ENCODE data around the gene PIP4P1.
A peak's percentile ranks its signal among the peaks of the same experiment; 100 is the strongest.
"Not testable (repeated sequence)": the region's sequence is repeated elsewhere in the genome, so short reads cannot be mapped to it uniquely, and the experiment has no call there.

The PIP4P1 gene

DNA sequence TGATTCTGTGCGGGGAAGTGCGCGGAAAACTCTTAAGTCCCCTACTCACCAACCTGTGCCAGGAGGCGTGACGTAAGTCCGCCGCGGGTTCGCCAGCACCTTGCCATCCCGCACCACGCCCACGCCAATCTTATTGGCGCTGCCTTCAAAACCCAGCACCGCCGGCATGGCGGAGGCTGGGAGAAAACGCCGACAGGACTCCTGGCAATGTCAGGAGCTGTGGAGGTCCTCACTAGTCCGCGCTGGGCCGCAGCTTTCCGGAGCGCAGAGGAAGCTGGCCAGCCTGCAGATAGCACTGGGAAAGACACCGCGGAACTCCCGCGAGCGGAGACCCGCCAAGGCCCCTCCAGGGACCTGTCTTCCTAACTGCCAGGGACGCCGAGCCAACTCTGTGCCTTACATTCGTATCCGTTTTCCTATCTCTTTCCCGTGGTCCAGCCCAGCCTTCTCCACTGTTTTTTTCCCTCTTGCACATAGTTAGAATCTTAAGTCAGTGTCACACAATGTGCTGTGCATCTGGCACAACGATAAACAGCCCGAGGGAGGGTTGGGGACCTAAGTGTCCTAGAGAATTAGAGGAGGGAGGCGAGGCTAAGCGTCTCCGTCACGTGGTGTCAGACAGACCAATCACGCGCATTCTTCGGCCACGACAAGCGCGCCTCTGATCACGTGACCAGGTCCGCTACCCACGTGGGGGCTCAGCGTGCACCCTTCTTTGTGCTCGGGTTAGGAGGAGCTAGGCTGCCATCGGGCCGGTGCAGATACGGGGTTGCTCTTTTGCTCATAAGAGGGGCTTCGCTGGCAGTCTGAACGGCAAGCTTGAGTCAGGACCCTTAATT, 6.5 kb downstream of the PIP4P1 start, which contains the start of the genes APEX1 and OSGEP:
Gene APEX1, plus strand, starts transcription at position 711 of the 839 bp plus-strand sequence. CDS start 420 bp downstream, outside the sequence.
Gene OSGEP, minus strand, starts transcription at position 297 of the 839 bp plus-strand sequence. Its CDS starts 129 bp downstream, at position 168.
- Histone ChIP-seq H3K27me3 (no peaks in the 10 kb centered on the region), H3K36me3 (peaks cover 46% of the 10 kb centered on the region), H3K27ac (peak within 1 kb of the TSS; percentile 88), H3K9me3 (no peaks in the 10 kb centered on the region), H3K4me1 (ENCODE audit: control insufficient read depth in 1 of 2, insufficient read depth in 1 of 2, low read depth in 1 of 2, low read length in 1 of 2) (peaks cover 54 to 58% of the 10 kb centered on the region in 2 experiments), H3K4me3 (ENCODE audit: low read depth in 1 of 2, low read length in 1 of 2) (peak within 1 kb of the TSS; percentile 87 to 93)
- TF ChIP-seq, protein P1, sequence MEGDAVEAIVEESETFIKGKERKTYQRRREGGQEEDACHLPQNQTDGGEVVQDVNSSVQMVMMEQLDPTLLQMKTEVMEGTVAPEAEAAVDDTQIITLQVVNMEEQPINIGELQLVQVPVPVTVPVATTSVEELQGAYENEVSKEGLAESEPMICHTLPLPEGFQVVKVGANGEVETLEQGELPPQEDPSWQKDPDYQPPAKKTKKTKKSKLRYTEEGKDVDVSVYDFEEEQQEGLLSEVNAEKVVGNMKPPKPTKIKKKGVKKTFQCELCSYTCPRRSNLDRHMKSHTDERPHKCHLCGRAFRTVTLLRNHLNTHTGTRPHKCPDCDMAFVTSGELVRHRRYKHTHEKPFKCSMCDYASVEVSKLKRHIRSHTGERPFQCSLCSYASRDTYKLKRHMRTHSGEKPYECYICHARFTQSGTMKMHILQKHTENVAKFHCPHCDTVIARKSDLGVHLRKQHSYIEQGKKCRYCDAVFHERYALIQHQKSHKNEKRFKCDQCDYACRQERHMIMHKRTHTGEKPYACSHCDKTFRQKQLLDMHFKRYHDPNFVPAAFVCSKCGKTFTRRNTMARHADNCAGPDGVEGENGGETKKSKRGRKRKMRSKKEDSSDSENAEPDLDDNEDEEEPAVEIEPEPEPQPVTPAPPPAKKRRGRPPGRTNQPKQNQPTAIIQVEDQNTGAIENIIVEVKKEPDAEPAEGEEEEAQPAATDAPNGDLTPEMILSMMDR (IDR thresholded peaks at IDR 0.05) = peak; percentile 33

DNA sequence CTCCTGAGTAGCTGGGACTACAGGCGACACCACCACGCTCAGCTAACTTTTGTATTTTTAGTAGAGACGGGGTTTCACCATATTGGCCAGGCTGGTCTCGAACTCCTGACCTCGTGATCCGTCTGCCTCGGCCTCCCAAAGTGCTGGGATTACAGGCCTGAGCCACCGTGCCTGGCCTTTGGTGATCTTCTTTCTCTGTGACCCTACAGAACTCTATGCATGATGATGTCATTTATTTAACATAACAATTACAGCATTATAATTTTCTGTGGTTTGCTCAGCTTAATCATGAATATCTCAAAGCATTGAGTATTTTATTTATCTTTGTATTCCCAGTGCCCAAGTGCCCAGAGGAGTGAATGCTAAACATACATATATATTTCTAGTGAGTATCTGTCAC, 8.4 kb downstream of the PIP4P1 start:
- H3K27me3 ChIP-seq = not testable (repeated sequence)
- peaks cover 46% of the 10 kb centered on the region for H3K36me3 ChIP-seq

DNA sequence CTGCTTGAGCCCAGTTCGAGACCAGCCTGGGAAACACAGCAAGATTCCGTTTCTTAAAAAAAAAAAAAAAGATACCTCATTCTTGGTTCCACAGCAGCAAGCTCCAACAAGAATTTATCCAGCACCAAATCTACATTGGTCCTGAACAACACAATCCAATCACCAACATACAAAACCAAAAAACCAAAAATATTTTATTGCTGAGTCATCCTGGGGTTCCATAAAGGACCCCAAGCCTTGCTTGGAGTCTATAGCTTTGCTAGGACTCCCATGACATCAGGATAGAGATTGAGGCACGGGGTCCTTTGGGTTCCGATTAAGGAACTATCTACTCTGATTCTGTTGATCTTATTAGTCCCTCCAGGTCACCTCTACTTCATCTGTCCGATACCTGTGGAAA, 14.3 kb downstream of the PIP4P1 start:
- H3K36me3 ChIP-seq = peaks cover 60% of the 10 kb centered on the region
- no peaks in the 10 kb centered on the region for H3K27me3 ChIP-seq
- no peak overlapping the region for H3K4me3 ChIP-seq (ENCODE audit: low read depth in 1 of 2, low read length in 1 of 2)
- peaks cover 0 to 1% of the 10 kb centered on the region in 2 experiments for H3K4me1 ChIP-seq (ENCODE audit: control insufficient read depth in 1 of 2, insufficient read depth in 1 of 2, low read depth in 1 of 2, low read length in 1 of 2)
- TF ChIP-seq, protein P1 (IDR thresholded peaks at IDR 0.05) = no peak
- no peaks in the 10 kb centered on the region for H3K9me3 ChIP-seq
- no peak overlapping the region for H3K27ac ChIP-seq

More for the DNA sequence above, 8.4 kb downstream of the PIP4P1 start:
- not testable (repeated sequence) for H3K27ac ChIP-seq; H3K9me3 ChIP-seq; H3K4me3 ChIP-seq (ENCODE audit: low read depth in 1 of 2, low read length in 1 of 2)
- H3K4me1 ChIP-seq (ENCODE audit: control insufficient read depth in 1 of 2, insufficient read depth in 1 of 2, low read depth in 1 of 2, low read length in 1 of 2) = peaks cover 37 to 40% of the 10 kb centered on the region in 2 experiments

DNA sequence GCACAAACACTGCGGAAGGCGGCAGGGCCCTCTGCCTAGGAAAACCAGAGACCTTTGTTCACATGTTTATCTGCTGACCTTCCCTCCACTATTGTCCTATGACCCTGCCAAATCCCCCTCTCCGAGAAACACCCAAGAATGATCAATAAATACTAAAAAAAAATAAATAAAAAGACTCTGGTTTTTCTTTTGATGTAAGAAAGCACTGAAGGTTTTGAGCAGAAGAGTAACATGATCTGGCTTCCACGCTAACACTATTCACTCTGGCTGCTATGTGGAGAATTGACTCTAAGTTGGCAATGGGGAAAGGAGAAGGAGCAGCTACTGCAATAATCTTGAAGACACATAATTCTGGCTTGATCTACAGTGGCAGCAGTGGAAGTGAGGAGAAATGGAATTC, 17.6 kb downstream of the PIP4P1 start:
- peaks cover 34% of the 10 kb centered on the region for H3K36me3 ChIP-seq
- peaks cover 13 to 17% of the 10 kb centered on the region in 2 experiments for H3K4me1 ChIP-seq (ENCODE audit: control insufficient read depth in 1 of 2, insufficient read depth in 1 of 2, low read depth in 1 of 2, low read length in 1 of 2)
- not testable (repeated sequence) for H3K4me3 ChIP-seq (ENCODE audit: low read depth in 1 of 2, low read length in 1 of 2); H3K27me3 ChIP-seq; H3K27ac ChIP-seq; H3K9me3 ChIP-seq

DNA sequence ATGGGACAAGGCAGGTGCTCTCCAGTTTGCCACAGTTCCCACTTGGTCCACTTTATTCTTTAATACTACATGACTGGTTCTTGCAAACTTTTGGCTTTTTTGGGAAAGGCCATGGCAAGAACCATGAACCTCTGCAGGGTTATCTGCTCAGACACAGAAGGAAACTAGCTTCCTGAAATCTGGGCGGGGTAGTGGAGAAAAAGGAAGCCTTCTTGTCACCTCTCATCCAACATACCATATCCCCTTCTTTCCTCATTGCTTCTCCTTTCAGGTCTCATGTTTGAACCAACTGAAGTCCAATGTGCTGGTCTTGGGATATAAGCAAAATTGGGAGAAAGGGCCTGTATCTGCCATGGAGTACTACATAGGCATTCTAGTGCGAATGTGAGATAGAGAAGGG, 19.8 kb downstream of the PIP4P1 start:
- Histone ChIP-seq H3K27ac (peak overlapping the region; percentile 19), H3K36me3 (peaks cover 12% of the 10 kb centered on the region), H3K4me3 (ENCODE audit: low read depth in 1 of 2, low read length in 1 of 2) (no peak overlapping the region), H3K9me3 (no peaks in the 10 kb centered on the region), H3K27me3 (no peaks in the 10 kb centered on the region), H3K4me1 (ENCODE audit: control insufficient read depth in 1 of 2, insufficient read depth in 1 of 2, low read depth in 1 of 2, low read length in 1 of 2) (peaks cover 13 to 17% of the 10 kb centered on the region in 2 experiments)
- TF ChIP-seq, protein P1 (IDR thresholded peaks at IDR 0.05) = no peak

DNA sequence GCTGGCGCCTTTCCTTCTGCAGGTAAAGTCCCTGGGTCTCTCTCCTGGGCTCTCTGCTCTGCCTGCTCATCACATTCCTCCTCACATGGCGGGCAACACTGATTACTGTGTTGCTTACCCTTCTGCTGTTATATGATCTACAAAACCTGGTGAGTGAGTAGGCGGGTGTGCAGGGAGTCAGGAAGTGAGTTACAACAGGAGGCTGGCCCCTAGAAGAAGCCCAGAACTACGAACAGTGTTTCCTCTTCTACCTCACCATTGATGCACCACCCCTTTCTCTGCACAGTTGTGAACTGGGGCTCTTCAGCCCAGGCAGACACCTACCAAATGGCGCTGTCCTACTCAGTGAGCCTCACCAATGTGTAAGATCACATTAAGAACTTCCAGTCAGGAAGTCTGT, 20.4 kb downstream of the PIP4P1 start:
- H3K9me3 ChIP-seq = no peaks in the 10 kb centered on the region
- H3K27me3 ChIP-seq = no peaks in the 10 kb centered on the region
- H3K4me1 ChIP-seq (ENCODE audit: control insufficient read depth in 1 of 2, insufficient read depth in 1 of 2, low read depth in 1 of 2, low read length in 1 of 2) = peaks cover 13 to 17% of the 10 kb centered on the region in 2 experiments

More for the DNA sequence above, 20.4 kb downstream of the PIP4P1 start:
- peaks cover 6% of the 10 kb centered on the region for H3K36me3 ChIP-seq
- H3K27ac ChIP-seq = peak overlapping the region; percentile 6
- no peak overlapping the region for H3K4me3 ChIP-seq (ENCODE audit: low read depth in 1 of 2, low read length in 1 of 2)
- TF ChIP-seq, protein P1 (IDR thresholded peaks at IDR 0.05) = no peak
